Measurements from ENCODE around the gene CNPY4.

CNPY4 gene

DNA sequence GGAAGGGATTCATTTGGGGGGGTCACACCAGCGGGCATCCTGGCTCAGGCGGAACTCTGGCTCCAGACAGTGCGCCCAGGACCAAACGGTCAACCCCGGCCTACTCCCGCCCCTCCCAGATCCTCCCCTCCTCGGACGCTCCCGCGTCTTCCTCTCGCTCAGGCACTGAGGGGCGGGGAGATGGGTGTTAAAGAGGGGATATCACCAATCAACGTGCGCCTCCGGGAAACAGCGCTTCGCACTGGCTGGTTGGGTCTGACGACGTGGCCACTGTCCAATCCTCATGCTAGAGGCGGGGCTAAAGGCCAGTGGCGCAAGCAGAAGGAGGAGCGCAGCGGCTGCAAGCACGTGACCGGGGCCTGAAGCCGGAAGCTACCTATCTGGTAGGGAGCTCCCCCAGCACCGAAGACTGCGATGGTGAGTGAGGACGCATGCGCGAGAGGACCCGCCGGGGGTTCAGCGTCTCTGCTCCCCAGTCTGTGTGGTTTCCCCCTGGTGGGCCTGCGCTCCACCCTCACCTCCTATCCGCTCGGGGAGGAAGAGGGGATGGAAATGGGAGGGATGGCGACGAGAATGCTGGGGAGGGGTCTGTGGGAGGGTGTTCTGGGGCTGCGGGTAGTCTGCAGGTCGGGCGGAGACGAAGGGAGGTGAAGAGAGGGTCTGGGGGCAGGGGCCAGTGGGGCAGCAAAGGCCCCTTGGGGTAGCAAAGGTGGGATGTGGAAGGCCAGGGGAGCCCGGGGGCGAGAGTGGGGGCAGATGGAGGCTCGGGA lies 29.3 kb downstream of the CNPY4 start, which contains the start of gene LAMTOR4:
Gene LAMTOR4, plus strand, starts transcription at position 360 of the 770 bp plus-strand sequence. Its CDS starts 55 bp downstream, at position 415.
- DNase-seq (ENCODE audit: low read depth): peak; percentile 98

DNA sequence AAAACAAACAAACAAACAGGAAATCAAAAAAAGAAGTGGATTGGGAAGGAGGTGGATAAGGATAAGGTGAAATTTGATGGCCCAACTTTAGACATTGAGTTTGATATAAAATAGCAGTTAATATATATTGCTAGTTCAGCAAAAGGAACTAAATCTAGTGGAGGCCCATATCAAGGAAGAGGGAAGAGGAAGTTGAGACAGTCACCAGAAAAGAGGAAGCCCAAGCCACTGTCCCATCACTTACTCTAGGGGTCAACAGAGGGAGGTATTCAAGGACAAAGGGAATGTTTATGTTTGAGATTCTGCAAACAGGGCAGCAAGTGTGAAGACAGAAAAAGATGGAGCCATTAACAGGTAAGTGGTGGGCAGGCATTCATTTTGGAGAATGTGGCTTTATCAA lies 33.0 kb downstream of the CNPY4 start:
- DNase-seq (ENCODE audit: low read depth): no peak

DNA sequence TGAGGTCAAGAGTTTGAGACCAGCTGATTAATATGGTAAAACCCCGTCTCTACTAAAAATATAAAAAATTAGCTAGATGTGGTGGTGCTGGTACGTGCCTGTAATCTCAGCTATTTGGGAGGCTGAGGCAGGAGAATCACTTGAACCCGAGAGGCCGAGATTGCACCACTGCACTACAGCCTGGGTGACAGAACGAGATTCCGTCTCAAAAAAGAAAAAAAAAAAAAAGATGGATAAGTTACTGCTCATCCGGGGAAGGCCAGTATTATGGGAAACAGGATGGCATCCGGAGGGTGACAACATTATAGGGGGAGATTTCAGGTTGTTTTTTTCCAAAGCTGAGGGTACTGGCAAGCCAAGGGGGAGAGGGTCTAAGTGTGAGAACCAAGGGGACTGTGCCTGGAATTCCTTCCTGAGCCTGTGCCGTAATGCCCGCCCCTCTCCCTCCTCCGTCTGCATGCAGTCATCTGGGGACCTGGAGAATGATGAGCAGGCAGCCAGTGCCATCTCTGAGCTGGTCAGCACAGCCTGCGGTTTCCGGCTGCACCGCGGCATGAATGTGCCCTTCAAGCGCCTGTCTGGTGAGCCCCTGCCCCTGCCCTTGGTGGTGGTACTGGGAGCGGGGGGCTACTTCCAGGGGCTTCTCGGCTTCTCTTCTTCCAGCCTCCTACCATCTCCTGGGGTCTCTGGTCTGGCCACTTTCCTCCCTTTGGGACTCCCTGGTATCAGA lies 33.7 kb downstream of the CNPY4 start:
- no peak for DNase-seq (ENCODE audit: low read depth)

DNA sequence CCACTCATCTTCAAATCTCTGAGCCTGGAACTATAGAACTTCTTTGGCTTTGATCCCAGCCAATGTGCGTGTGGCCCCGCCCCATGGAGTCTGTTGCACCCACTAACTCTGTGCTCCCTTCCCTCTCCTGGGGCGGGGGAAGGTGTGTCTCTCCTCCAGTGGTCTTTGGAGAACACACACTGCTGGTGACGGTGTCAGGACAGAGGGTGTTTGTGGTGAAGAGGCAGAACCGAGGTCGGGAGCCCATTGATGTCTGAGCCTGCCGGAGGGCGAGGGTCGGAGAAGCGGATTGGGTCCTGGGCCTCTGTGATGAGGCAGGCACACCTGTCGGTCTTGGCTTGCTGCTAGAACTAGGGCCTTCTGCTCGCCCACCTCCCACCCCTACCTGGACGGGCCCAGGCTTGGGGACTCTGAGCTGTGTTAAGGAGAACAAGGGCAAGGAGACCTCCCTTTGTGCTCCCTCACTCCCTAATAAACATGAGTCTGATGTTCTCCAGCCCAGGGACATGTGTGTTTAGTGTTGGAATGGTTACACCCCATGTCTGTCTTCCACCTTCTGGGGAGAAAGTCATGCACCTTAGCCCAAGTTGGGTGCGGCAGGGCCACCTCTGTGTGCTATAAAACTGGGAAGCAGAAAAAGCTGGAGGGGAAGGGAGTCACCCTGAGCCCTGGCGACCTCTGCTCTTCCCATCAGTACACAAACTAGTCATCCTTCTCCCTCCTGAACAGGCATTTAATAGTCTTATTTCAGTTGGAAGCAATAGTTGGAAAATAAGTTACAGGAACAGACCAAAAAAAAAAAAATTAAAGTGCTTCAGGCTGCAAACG lies 34.5 kb downstream of the CNPY4 start:
- no peak for DNase-seq (ENCODE audit: low read depth)

DNA sequence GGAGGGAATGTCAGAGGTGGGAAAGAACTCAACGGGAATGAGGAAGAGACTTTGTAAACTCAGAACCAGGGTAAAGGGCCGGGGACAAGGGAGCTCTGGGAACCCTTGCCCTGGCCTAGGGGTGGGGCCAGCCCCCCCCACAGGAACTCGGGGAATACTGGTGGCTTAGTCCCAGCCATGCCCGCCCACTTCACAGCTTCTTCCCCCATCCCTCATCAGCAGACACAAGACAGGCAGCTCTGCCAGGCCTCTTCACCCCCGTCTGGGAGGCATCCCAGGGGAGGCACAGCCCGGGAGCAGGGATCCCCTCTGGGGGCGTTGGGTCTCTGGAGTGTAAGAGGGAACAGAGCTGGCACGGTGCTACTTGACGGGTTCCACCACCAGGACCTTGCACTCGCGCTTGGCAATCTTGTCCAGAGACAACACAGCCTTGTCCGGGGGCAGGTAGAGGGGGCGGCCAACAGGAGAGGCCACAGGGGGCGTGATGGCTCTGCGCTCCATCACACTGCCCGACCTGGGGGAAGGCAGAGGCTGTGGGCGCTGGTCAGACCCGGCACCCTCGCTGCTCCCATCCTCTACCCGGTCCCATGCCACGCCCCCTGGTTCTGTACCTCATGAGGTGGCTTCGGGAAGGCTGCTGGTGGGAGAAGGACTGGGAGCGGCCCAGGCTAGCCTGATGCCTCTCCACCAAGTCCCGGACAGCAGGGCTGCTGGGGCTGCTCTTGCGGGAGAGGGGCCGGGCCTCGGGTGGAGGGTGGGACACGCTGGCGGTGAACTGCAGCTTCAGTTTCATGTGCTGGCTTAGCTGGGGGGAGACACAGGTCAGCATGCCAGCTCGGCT lies 35.4 kb downstream of the CNPY4 start:
- DNase-seq (ENCODE audit: low read depth): no peak

DNA sequence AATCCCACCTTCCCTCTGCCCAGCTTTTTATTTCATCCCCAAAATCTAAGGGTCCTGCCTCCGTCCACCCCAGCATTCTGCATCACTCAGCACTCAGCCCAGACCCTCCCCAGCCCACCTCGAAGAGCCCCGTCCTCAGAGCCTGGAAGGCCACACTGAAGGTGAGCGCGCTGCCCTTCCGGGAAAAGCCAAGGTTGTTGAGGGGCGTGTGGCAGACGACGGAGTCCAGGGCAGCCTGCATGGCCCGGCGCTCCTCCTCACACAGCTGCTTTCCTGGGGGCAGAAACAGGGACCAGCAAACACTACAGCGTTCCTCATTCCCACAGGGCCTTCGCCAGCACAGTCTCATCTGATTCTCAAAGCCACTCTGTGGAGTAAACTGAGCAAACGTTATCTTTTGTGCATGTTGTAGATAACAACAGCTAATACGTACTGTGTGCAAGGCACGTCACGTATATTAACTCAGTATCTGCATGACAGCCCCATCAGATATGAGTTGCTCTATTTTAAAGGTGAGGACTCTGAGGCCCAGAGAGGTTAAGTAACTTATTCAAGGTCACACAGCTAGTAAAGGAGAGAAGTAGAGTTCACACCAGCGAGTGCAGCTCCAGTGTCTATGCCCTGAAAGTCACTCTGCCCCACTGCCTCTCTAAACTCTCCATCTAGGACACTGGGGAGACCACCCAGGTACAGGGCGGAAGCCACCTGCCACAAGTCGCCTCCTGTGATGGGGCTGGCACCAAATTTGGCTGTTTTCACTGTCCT lies 36.3 kb downstream of the CNPY4 start:
- DNase-seq (ENCODE audit: low read depth): no peak

DNA sequence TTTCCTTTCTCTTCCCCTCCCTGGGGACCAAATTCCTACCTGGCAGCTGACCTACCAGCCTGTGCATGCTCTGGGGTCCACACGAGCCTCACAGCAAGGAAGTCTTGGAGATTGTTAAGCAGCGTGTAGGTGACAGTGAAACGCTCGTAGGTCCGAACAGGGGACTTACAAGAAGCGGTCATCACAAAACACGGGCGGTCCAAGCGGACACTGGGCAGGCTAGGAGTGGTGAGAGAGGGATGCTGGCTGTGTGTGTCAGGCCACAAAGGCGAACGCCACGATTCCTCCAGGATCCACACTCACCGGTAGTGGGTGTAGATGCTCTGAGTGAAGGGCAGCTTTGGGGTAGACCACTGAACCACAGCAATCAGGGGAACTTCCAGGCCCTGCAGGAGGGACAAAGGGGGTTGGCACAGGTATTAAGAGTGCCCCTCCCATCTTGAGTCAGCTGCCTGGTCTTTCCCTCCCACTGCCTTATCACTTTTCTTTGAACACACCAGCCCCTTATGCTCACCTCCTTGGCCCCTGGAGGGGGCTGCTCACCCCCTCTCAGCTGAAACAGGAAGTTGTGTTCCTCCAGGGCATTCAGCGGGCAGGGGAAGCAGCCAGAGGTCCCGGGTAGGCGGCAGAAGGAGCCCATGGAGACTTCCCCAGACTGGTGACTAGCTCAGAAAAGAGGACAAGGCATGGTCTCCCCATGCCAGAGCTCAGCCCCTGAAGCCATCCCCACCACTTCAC lies 37.1 kb downstream of the CNPY4 start:
- no peak for DNase-seq (ENCODE audit: low read depth)

DNA sequence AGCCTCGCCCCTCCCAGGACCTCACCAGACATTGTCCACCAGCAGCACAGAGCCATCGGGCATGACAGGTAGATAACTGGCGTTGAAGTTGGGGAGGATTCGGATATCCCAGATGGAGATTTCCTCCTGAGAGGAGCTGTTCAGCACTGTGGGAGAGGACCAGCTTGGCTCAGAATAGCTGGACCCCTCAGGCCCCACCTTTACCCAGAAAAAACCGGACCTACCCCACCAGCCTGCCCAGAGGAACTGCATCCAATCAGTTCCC lies 37.6 kb downstream of the CNPY4 start:
- no peak for DNase-seq (ENCODE audit: low read depth)

DNA sequence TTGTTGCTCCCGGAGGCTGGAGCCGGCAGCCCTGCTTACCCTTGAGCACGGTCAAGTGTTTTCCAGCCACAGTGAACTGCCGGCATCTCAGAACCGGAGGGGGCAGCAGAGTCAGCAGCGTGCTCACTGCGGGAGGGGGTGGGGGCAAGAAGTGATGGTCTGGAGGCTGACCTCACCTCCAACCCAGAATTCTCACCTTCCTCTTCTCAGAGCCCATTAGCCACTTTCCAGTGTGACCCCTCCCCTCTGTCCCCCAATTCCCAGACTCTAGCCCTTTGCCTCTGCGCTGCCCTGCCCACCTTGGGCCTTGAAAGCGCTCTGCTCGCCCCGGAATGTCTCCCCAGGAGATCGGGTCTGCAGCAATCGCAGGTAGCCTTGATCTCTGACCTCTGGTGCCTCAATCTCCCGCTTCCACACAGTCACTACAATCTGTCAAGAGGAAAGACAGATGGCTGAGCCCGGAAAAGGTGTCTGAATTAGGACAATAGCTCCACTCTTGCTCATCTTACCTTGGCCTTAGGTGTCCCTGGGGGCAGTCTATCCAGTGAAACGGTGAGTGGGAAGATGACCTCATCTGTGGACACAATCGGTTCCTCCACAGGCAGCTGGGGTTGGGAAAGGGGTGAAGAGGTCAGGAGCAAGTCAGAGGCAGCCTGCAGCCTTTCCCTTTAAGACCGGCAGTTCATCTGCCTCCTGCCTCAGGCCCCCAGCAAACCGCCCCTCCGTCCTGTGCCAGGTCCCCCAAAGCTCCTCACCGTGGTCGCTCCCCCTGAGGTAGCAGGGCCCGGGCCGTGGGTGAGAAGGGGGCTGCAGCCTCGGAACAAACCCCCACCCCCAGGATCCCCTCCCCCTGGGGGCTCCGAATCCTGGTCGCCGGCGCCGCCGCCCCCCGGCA lies 38.1 kb downstream of the CNPY4 start:
- DNase-seq (ENCODE audit: low read depth): no peak

DNA sequence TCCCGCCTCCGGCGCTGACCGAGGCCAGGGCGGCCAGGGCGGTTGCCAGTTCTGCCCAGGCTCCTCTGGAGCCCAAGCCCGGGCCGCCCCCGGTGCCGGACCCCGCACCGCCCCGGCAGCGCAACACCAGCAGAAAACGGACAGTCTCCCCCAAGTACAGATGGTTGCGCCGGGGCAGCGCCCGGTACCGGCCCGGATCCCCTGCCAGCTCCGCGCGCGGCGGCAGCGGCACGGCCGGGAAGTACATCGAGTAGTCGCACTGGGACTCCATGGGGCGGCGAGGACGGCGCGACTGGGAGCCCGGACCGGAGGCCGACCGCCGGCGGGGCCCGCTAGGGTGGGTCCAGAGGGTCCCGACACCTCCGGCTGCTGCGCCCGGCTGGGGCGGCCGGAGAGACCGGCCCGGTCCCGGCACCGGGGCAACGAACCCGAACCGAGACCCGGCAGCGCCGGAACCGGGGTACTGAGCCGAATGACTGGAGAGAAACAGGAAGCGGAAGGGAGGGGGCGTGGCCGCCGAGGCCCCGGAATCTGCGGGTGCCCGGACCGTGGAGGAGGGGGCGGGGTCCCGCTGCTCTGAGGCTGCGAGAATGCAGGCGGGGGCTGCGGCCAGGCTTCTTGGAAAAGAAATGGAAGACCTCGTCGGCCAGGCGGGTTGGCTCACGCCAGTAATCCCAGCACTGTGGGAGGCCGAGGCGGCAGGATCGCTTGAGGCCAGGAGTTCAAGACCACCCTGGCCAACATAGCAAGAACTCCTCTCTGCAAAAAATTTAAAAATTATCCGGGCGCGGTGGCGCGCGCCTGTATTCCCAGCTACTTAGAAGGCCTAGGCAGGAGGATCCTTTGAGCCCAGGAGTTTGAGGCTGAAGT lies 39.0 kb downstream of the CNPY4 start, which contains the start of gene TRAPPC14:
Gene TRAPPC14, minus strand, starts transcription at position 495 of the 870 bp plus-strand sequence. Its CDS starts 224 bp downstream, at position 271.
- peak; percentile 90 for DNase-seq (ENCODE audit: low read depth)

DNA sequence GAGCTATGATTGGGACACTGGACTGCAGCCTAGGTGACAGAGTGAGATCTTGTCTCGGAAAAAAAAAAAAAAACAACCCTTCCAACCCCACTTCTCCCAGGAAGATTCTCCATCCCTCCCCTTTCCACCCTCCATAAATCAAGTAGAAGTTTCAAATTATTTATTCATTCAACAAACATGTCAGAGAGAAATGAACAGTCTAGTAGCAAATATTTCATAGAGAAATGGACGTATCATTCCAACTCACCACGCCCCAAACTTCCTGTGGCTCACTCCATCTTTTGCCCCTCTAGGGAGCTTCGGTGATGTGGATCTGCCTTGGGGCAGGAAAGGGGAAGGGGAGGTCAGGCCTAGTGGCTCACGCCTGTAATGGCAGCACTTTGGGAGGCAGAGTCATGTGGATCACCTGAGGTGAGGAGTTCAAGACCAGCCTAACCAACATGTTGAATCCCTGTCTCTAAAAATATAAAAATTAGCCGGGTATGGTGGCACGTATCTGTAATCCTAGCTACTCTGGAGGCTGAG lies 39.7 kb downstream of the CNPY4 start:
- DNase-seq (ENCODE audit: low read depth): no peak

DNA sequence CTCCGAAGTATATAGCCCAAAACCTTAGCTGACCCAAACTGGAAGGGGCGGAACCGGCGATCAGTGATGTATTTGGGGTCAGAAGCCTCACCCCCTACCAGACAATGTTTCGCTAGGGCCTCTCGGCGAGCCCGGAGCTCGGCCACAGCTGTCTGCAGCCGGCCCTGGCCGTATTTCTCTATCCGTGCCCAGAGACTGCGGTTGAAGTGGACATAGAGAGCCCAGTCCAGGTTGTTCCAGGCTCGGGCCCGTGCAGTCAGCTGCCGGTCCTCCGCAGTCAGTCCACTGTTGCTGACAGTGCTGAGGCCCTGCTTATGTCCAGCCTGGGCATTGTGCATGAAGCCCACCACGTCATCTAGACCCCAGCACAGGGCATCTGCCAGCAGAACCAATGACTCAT lies 40.6 kb downstream of the CNPY4 start:
- no peak for DNase-seq (ENCODE audit: low read depth)

DNA sequence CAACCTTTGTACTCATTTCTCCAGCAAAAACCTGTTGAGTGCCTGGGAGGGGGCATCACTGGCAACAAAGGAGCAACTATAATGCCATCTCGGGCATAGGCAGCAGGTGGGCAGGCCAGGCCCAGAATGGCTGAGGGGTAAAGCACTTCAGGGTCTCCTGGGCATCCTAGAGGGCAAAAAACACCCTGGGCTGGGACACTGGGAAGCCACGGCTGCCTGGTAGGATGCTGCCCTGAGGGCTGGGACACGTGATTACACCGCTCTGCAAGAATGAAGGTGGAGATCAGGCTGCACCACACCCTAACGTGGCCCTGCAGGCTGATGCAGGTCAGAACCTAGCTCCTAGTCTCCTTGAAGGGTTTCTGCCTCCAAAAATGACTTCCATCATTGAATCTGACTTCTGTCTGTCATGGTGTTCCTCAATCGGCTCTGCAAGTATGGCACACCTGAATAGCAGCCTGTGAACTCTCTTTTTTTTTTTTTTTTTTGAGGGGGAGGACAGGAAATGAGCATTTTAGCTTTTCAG lies 43.6 kb downstream of the CNPY4 start:
- DNase-seq (ENCODE audit: low read depth): no peak

DNA sequence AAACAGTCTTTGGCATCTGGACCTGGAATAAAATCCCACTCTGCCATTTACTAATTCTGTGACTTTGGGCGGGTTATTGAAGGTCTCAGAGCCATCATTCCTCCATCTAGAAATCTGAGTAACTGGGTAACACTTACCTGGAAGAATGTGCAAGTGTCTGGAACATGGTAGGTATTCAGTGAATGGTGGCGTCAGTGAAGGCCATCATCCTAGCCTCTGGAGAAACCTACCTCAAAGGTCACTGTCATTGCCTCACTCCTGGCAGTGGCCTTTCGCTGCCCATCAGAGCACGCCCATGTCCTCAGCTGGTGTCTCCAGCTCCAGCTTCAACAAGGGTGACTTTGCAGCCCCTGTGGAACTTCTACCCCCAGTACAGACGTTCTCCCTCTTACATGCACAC lies 44.4 kb downstream of the CNPY4 start:
- no peak for DNase-seq (ENCODE audit: low read depth)

DNA sequence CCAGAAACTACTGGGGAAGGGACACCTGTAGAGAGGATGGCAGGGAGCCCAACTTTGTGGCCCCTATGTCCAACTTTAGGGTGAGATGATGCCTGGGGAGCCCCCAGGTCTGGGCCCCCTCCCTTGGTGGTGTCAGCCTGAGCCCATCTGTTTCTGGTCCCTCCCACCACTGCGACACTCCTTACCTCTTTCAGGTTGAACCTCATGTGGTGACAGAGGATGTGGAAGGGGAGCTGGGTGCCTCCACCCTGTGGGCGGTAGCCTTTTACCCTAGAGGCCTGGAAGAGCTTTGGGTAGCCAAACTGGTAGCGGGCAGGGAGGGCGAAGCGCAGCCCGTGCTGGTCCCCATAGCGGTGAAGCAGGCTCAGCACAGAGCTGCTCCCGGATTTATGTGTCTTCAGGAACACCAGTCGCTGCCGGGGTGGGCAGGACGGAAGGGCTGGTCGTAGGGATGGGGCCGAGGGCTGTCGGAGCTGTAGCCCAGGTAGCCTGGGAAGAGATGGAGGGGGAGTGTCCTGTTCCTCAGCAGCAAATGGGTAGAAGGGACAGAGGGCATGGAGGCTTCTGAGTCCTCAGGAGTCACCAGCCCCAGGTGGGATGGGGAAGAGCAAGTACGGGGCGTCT lies 47.0 kb downstream of the CNPY4 start:
- no peak for DNase-seq (ENCODE audit: low read depth)

DNA sequence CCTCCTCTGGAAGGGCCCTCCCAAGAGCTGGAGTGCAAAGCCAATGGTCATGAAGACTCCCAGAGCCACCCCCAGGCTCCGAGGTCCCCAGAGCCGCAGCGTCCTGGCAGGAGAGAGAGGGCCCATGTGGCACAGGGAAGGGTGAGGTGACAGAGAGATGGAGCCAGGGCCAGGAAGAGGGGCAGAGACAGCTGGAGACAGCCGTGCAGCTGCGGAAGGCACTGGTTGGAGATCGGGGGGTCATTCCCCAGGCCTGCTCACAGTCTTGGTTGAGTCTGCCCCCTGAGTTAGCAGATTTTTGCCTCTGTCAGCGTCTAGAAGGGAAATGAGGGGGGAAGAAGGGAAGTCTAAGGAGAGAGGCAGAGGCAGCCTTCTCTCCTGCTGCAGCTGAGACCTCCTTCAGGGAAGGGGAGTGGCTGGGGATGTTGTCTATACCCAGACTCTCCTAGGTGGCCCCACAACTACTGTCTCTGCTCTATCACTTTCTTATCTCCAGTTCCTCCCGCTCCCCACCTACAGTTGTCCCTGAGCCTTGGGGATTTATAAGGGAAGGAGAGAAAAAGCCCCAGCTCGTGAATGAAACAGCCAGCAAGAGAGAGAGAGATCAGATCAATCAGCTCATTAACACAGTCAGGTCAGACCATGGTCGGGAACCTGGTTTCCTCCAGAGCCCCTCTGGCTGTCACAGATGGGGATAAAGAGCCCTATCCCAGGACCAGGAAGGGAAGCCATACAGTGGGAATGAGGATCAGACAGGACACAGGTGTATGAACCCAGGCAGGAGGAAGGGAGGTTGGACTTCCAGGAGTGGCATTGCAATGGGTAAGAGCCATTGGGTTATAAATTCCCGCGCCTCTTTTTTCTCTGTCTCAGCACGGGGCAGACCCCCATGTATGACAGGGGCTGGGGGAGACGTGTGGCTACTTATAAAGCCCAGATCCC lies 47.8 kb downstream of the CNPY4 start:
- DNase-seq (ENCODE audit: low read depth): no peak

All from stimulated activated CD4-positive, alpha-beta T cell treated with anti-CD3 and anti-CD28 coated beads, Interleukin-2, amount 100 ng/mL, for 4 hours (primary cell).